Measurements from ENCODE around the gene CROCC2. TPM values are rescaled to one million over a fixed set of nuclear protein-coding genes. Genes with fewer than 3 reads are reported as not detected.

The CROCC2 gene
- total and polyA plus RNA-seq, 10 of the 15 experiments (the other 5 are each of a cell fraction or from before 2014, with no cell fraction given): not detected

GRCh38 chr2:240909216-240909974 is 3.3 kb downstream of the CROCC2 start:
- DNase-seq (ENCODE audit: low read depth, low spot score) (no peak), ATAC-seq (no peak), FAIRE-seq (no peak)
- Histone ChIP-seq H3K27ac (ENCODE audit: control insufficient read depth, insufficient read depth) (no peak overlapping the region), H4K20me1 (ENCODE audit: control insufficient read depth, insufficient read depth) (no peaks in the 10 kb centered on the region), H3K9ac (ENCODE audit: control insufficient read depth, insufficient read depth, low read length) (no peak overlapping the region), H3K4me2 (ENCODE audit: control insufficient read depth, insufficient read depth) (no peak overlapping the region), H3K36me3 (ENCODE audit: control insufficient read depth in 2 of 2, insufficient read depth in 2 of 2, low read length in 1 of 2) (no peaks in the 10 kb centered on the region), H2AFZ (ENCODE audit: control insufficient read depth, low read depth, low read length) (no peak overlapping the region), H3K79me2 (ENCODE audit: control insufficient read depth, insufficient read depth, low read length) (no peaks in the 10 kb centered on the region), H3K4me1 (ENCODE audit: control insufficient read depth, insufficient read depth, low read length) (no peaks in the 10 kb centered on the region), H3K4me3 (no peak overlapping the region), H3K9me3 (replicated peaks; ENCODE audit: control insufficient read depth, insufficient read depth, low read length) (no peaks in the 10 kb centered on the region), H3K27me3 (replicated peaks in 1 of 2; ENCODE audit: control insufficient read depth in 2 of 2, insufficient read depth in 2 of 2, low read length in 1 of 2) (peaks cover 0 to 3% of the 10 kb centered on the region in 2 experiments)
- CTCF ChIA-PET: no interaction called here
- POLR2A ChIA-PET: no interaction called here
- RAD21 ChIA-PET (ENCODE audit: unreplicated experiment): no interaction called here
- BruUV-seq (replicated peaks): no TSS peak
- SMC1A ChIA-PET (ENCODE audit: uncharacterized antibody, unreplicated experiment): no interaction called here
- 37% methylated on average over 17 of the region's 17 CpGs for WGBS (ENCODE audit: insufficient coverage, insufficient replicate concordance, low lambda C conversion rate, missing lambda C conversion rate)
- in situ Hi-C loops (cut with MboI): no loop called here
- intact Hi-C loops (cut with micrococcal nuclease; ENCODE audit: unreplicated experiment): no loop called here
- TF ChIP-seq NR2C1 (IDR thresholded peaks at IDR 0.05) (no peak), NFYB (IDR thresholded peaks at IDR 0.05; ENCODE audit: insufficient read depth, low read depth, low read length) (no peak), NBN (IDR thresholded peaks at IDR 0.05) (no peak), ZNF384 (IDR thresholded peaks at IDR 0.05; ENCODE audit: borderline replicate concordance, low read depth, low read length) (no peak), BRCA1 (IDR thresholded peaks at IDR 0.05; ENCODE audit: low read depth, low read length) (no peak), MLLT1 (IDR thresholded peaks at IDR 0.05) (no peak), MEF2A (IDR thresholded peaks at IDR 0.05; ENCODE audit: insufficient read depth, low read depth, low read length) (no peak), SP1 (IDR thresholded peaks at IDR 0.05; ENCODE audit: low read depth, low read length) (no peak), SKIL (IDR thresholded peaks at IDR 0.05; ENCODE audit: low read depth, poor library complexity, severe bottlenecking) (no peak), BCLAF1 (IDR thresholded peaks at IDR 0.05) (no peak), STAT1 (conservative IDR thresholded peaks at IDR 0.05) (no peak), ATF7 (IDR thresholded peaks at IDR 0.05; ENCODE audit: low read depth) (no peak), YY1 (IDR thresholded peaks at IDR 0.05; ENCODE audit: low read depth, low read length) (no peak), POLR2A (IDR thresholded peaks at IDR 0.05; ENCODE audit: low read depth, low read length) (no peak), PRDM15 (CRISPR knock-in tag; IDR thresholded peaks at IDR 0.05) (no peak)

Data from GM12878 (cell line).